Neural progenitor cell (in vitro differentiated cells): ENCODE results near the gene THSD4.

Experiments
- CTCF ChIP-seq: fragments of 200-600 bp; sonication (generic); IDR thresholded peaks from 2 replicates; pipeline ENCODE4 v1.5.1; 2017; ENCODE audit warnings: antibody characterized with exemption, mild to moderate bottlenecking
- EZH2 ChIP-seq: fragments of 200-600 bp; sonication (generic); IDR thresholded peaks from 2 replicates; pipeline ENCODE4 v1.6.1; 2017; ENCODE audit warnings: antibody characterized with exemption, mild to moderate bottlenecking, moderate library complexity

- TF ChIP-seq CTCF: no peak
- no peak for TF ChIP-seq EZH2
Observed at GRCh38 chr15:71124937-71125790, 9.9 kb downstream of the THSD4 start.
